Measurements from ENCODE around the gene LRRC3. TPM values are rescaled to one million over a fixed set of nuclear protein-coding genes. Genes with fewer than 3 reads are reported as not detected.

The LRRC3 gene
- total RNA-seq, 1 donor from 2014 or later, result 10.1 TPM

DNA sequence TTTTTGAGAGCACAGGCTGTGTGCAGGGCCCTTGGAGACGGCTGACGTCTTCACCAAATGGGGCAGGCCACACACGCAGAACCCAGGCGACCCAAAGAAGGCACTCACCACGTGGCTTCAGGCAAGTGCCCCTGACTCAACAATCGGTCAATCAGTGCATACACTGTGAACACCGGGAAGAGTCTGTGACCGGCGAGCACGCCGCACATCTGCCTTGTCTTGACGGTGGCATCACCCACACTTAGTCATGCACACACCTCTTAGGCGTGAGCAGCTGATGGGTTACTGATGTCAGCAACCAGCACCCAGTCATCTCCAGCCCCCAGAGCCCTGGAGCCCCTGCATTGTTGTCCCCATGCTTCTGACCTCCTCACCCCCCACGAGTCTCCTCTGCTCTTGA is 4.9 kb upstream of the LRRC3 start:
- Mint-ChIP-seq H3K4me1 (peaks cover 12% of the 10 kb centered on the region), H3K36me3 (ENCODE audit: low read depth) (no peaks in the 10 kb centered on the region), H3K4me3 (no peak overlapping the region), H3K27me3 (ENCODE audit: low read depth) (peaks cover 24% of the 10 kb centered on the region), H3K9me3 (no peaks in the 10 kb centered on the region), H3K27ac (ENCODE audit: unreplicated experiment) (no peak overlapping the region)
- TF ChIP-seq, protein P1, sequence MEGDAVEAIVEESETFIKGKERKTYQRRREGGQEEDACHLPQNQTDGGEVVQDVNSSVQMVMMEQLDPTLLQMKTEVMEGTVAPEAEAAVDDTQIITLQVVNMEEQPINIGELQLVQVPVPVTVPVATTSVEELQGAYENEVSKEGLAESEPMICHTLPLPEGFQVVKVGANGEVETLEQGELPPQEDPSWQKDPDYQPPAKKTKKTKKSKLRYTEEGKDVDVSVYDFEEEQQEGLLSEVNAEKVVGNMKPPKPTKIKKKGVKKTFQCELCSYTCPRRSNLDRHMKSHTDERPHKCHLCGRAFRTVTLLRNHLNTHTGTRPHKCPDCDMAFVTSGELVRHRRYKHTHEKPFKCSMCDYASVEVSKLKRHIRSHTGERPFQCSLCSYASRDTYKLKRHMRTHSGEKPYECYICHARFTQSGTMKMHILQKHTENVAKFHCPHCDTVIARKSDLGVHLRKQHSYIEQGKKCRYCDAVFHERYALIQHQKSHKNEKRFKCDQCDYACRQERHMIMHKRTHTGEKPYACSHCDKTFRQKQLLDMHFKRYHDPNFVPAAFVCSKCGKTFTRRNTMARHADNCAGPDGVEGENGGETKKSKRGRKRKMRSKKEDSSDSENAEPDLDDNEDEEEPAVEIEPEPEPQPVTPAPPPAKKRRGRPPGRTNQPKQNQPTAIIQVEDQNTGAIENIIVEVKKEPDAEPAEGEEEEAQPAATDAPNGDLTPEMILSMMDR (conservative IDR thresholded peaks at IDR 0.05), result no peak
- no peak for DNase-seq (ENCODE audit: low read depth, low spot score)

DNA sequence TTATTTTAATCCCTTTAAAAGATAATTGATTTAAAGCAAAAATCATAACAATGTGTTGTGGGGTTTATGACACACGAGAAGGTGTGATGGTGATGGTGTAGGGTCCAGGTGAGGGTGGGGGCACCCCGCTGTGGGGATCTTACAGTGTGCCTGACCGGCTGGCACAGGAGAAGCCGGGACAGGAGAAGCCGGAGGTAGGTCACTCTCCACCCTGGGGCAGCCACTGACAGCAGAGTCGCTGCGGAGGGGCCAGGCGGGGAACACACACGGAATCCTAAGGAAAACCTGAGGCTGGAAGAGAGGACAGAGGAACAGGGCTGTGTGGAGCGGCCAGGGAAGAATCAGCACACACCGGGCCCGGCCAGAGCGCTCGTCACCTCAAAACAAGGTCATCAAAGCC is 4.3 kb upstream of the LRRC3 start:
- Mint-ChIP-seq H3K4me3 (no peak overlapping the region), H3K27ac (ENCODE audit: unreplicated experiment) (no peak overlapping the region), H3K4me1 (peaks cover 12% of the 10 kb centered on the region), H3K27me3 (ENCODE audit: low read depth) (peaks cover 24% of the 10 kb centered on the region), H3K9me3 (no peaks in the 10 kb centered on the region), H3K36me3 (ENCODE audit: low read depth) (no peaks in the 10 kb centered on the region)
- TF ChIP-seq, protein P1 (conservative IDR thresholded peaks at IDR 0.05), result no peak
- no peak for DNase-seq (ENCODE audit: low read depth, low spot score)

DNA sequence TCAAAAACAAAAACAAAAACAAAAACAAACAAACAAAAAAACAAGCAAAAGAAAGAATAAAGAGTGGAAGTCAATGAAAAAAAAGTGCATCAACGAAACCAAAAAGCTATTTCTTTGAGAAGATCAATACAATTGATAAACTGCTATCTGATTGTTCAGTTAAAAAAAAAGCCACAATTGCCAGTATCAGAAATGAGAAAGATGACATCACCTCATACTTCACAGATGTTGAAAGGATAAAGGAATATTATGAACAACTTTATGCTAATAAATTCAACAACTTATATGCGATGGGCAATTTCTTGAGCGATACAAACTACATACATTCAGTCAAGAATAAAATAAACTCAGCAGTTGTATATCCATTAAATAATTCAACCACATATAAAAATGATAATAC is 2.2 kb upstream of the LRRC3 start:
- TF ChIP-seq, protein P1 (conservative IDR thresholded peaks at IDR 0.05), result no peak
- Mint-ChIP-seq H3K9me3 (no peaks in the 10 kb centered on the region), H3K4me1 (peaks cover 12% of the 10 kb centered on the region), H3K27me3 (ENCODE audit: low read depth) (peaks cover 24% of the 10 kb centered on the region), H3K27ac (ENCODE audit: unreplicated experiment) (no peak overlapping the region), H3K36me3 (ENCODE audit: low read depth) (no peaks in the 10 kb centered on the region), H3K4me3 (no peak overlapping the region)
- DNase-seq (ENCODE audit: low read depth, low spot score), result no peak

DNA sequence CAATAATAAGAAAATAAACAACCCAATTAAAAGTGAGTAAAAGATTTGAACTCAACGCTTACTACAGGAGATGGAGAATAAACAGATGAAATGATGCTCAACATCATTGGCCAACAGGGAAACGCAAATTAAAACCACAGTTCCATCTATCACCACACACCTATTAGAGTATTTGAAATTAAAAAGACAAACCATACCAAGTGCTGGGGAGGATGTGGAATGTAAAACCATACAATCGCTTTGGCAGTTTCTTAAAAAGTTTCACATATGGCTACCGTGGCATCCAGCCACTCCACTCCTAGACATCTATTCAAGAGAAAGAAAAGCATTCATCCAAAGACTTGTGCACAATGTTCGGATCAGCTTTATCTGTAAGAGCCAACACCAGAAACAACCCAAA is 1.3 kb upstream of the LRRC3 start:
- no peak for DNase-seq (ENCODE audit: low read depth, low spot score)
- H3K4me1 Mint-ChIP-seq, result peaks cover 8% of the 10 kb centered on the region
- H3K9me3 Mint-ChIP-seq, result no peaks in the 10 kb centered on the region
- peaks cover 24% of the 10 kb centered on the region for H3K27me3 Mint-ChIP-seq (ENCODE audit: low read depth)
- H3K4me3 Mint-ChIP-seq, result peak overlapping the region; percentile 65
- no peak overlapping the region for H3K27ac Mint-ChIP-seq (ENCODE audit: unreplicated experiment)
- no peaks in the 10 kb centered on the region for H3K36me3 Mint-ChIP-seq (ENCODE audit: low read depth)
- TF ChIP-seq, protein P1 (conservative IDR thresholded peaks at IDR 0.05), result no peak

DNA sequence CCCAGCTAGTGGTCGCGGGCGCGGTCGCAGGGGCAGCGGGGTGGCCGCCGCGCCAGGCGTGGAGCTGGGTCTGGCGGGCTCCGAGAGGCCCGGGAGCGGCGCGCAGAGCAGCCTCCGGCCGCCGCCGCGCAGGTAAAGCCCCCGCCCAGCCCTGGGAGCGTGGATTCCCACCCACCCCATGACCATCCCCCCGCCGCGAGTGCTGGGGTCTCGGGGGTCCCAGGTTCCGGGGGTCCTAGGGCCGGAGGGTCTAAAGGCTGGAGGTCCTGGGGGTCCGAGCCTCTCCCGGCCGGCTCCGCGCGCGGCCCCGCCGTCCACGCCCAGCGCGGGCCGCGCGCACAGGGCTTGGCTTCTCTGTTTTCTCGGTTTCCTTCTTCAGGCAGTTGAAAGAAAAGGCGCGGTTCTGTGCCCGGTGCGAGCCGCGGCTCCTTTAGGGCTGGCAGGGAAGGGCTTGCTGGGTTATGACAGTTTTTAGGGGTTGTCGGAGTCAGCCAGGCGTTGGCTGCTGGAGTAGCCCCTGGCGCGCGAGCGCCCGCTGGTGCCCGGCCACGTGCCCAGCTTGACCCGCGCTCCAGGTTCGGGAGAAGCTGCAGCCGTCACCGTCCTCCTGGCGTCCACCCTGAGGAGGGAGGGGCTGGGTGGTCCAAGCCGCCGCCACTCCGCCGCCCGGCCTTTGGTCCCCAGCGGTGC is 359 bp downstream of the LRRC3 start:
- Mint-ChIP-seq H3K4me1 (peaks cover 7% of the 10 kb centered on the region), H3K9me3 (no peaks in the 10 kb centered on the region), H3K36me3 (ENCODE audit: low read depth) (no peaks in the 10 kb centered on the region), H3K27ac (ENCODE audit: unreplicated experiment) (no peak overlapping the region), H3K27me3 (ENCODE audit: low read depth) (peaks cover 24% of the 10 kb centered on the region), H3K4me3 (peak overlapping the region; percentile 82)
- TF ChIP-seq, protein P1 (conservative IDR thresholded peaks at IDR 0.05), result no peak
- peak; percentile 28 for DNase-seq (ENCODE audit: low read depth, low spot score)

All from neural crest cell (in vitro differentiated cells).